HepG2 (cell line): ENCODE measurements around the gene SHQ1.

ENCODE experiments used
- HIC2 ChIP-seq: sonication (generic); formaldehyde crosslinking; IDR thresholded peaks from 2 replicates; pipeline ENCODE4 v1.9.0; 2022; ENCODE audit warnings: low read depth, missing genetic modification reagents
- JUND ChIP-seq: sonication (generic); formaldehyde crosslinking; IDR thresholded peaks from 2 replicates; pipeline ENCODE4 v1.8.0; 2022; ENCODE audit warnings: mild to moderate bottlenecking, missing genetic modification reagents
- KLF16 ChIP-seq, 2 experiments: sonication (generic) in 1 of 2; formaldehyde crosslinking in 1 of 2; IDR thresholded peaks; 2 replicates each; pipeline versions ENCODE4 v1.6.1 to v1.8.0; 2016 to 2023; ENCODE audit warnings: missing genetic modification reagents in 2 of 2, missing compliant biosample characterization in 1 of 2
- RELA ChIP-seq: sonication (generic); formaldehyde crosslinking; IDR thresholded peaks from 2 replicates; pipeline ENCODE4 v1.4.0; 2020; ENCODE audit warnings: missing genetic modification reagents
- ZNF350 ChIP-seq: sonication (generic); formaldehyde crosslinking; IDR thresholded peaks from 2 replicates; pipeline ENCODE4 v1.4.0; 2020; ENCODE audit warnings: mild to moderate bottlenecking, low read depth, missing genetic modification reagents, borderline replicate concordance
- ZNF776 ChIP-seq: sonication (generic); formaldehyde crosslinking; IDR thresholded peaks from 2 replicates; pipeline ENCODE4 v1.4.0; 2020; ENCODE audit warnings: mild to moderate bottlenecking, missing genetic modification reagents
- TF ChIP-seq, protein P1 (sequence below): sonication (generic); formaldehyde crosslinking; IDR thresholded peaks from 2 replicates; pipeline ENCODE4 v1.8.1; 2022; ENCODE audit warnings: low read depth, mild to moderate bottlenecking, missing genetic modification reagents
- TF ChIP-seq, protein P2 (sequence below): sonication (generic); formaldehyde crosslinking; IDR thresholded peaks from 2 replicates; pipeline ENCODE4 v1.4.0; 2020; ENCODE audit warnings: low read depth, missing genetic modification reagents

DNA sequence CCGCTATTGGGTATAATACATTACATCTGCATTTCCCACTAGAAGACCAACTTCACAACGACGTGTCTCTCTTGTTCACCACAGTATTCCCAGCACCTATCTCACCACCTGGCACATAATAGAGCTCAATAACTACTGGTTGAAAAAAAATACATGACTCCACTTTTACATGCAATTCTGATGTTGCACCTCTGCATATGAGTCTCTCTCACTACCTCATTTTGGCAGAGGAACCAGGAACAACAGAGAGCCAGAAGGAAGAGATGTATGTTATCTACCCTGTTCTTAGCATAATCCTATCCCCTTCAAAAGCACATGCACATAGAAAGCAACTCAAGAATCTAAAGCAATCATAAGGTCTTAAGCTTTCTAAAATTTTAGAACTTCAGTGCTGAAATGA lies 61.6 kb downstream of the SHQ1 start:
- TF ChIP-seq, protein P1, sequence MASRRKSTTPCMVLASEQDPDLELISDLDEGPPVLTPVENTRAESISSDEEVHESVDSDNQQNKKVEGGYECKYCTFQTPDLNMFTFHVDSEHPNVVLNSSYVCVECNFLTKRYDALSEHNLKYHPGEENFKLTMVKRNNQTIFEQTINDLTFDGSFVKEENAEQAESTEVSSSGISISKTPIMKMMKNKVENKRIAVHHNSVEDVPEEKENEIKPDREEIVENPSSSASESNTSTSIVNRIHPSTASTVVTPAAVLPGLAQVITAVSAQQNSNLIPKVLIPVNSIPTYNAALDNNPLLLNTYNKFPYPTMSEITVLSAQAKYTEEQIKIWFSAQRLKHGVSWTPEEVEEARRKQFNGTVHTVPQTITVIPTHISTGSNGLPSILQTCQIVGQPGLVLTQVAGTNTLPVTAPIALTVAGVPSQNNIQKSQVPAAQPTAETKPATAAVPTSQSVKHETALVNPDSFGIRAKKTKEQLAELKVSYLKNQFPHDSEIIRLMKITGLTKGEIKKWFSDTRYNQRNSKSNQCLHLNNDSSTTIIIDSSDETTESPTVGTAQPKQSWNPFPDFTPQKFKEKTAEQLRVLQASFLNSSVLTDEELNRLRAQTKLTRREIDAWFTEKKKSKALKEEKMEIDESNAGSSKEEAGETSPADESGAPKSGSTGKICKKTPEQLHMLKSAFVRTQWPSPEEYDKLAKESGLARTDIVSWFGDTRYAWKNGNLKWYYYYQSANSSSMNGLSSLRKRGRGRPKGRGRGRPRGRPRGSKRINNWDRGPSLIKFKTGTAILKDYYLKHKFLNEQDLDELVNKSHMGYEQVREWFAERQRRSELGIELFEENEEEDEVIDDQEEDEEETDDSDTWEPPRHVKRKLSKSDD (CRISPR knock-in tag) = no peak
- TF ChIP-seq ZNF350 (CRISPR knock-in tag) (no peak), HIC2 (CRISPR knock-in tag) (no peak), ZNF776 (no peak), KLF16 (CRISPR knock-in tag; IDR thresholded peaks at IDR 0.05) (no peak), JUND (CRISPR knock-in tag) (no peak), RELA (CRISPR knock-in tag) (no peak)
- TF ChIP-seq, protein P2, sequence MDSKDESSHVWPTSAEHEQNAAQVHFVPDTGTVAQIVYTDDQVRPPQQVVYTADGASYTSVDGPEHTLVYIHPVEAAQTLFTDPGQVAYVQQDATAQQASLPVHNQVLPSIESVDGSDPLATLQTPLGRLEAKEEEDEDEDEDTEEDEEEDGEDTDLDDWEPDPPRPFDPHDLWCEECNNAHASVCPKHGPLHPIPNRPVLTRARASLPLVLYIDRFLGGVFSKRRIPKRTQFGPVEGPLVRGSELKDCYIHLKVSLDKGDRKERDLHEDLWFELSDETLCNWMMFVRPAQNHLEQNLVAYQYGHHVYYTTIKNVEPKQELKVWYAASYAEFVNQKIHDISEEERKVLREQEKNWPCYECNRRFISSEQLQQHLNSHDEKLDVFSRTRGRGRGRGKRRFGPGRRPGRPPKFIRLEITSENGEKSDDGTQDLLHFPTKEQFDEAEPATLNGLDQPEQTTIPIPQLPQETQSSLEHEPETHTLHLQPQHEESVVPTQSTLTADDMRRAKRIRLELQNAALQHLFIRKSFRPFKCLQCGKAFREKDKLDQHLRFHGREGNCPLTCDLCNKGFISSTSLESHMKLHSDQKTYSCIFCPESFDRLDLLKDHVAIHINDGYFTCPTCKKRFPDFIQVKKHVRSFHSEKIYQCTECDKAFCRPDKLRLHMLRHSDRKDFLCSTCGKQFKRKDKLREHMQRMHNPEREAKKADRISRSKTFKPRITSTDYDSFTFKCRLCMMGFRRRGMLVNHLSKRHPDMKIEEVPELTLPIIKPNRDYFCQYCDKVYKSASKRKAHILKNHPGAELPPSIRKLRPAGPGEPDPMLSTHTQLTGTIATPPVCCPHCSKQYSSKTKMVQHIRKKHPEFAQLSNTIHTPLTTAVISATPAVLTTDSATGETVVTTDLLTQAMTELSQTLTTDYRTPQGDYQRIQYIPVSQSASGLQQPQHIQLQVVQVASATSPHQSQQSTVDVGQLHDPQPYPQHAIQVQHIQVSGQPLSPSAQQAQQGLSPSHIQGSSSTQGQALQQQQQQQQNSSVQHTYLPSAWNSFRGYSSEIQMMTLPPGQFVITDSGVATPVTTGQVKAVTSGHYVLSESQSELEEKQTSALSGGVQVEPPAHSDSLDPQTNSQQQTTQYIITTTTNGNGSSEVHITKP (CRISPR knock-in tag) = no peak
